SIG-M5 (cell line): ENCODE results near the gene DISC1.
A peak's percentile ranks its signal among the peaks of the same experiment; 100 is the strongest.
"Not testable (repeated sequence)": the region's sequence is repeated elsewhere in the genome, so short reads cannot be mapped to it uniquely, and the experiment has no call there.

Source experiments
- DNase-seq: peaks from one replicate; lab custom pipeline; 2025; lab: John Stamatoyannopoulos, UW

DISC1 gene

GRCh38 chr1:231626535-231626950 is at the start of gene DISC1:
DISC1 (plus strand) TSS chr1:231626790; CDS start chr1:231626868, 78 bp downstream.
- DNase-seq = peak; percentile 69

- no peak for DNase-seq
Observed at GRCh38 chr1:231576804-231577718, 49.5 kb upstream of the DISC1 start.

DNA sequence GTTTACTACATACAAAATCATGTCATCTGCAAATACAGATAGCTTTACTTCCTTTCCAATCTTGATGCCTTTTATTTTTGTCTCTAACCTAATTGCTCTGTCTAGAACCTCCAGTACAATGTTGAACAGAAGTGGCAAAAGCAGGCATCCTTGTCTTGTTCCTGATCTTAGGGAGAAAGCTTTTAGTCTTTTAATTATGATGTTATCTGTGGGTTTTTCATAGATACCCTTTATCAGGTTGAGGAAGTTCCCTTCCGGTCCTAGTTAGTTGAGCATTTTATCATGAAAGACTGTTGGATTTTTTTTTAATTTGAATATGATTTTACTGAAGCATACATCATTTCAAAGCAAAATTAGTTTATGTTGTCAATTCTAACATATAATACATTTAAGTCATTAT is 45.7 kb upstream of the DISC1 start:
- DNase-seq = no peak

- DNase-seq = no peak
Observed at GRCh38 chr1:231581859-231582258, 44.7 kb upstream of the DISC1 start.

GRCh38 chr1:231583376-231583775 is 43.2 kb upstream of the DISC1 start:
- no peak for DNase-seq

GRCh38 chr1:231584117-231584516 is 42.5 kb upstream of the DISC1 start:
- DNase-seq = no peak

- no peak for DNase-seq
Observed at GRCh38 chr1:231584921-231585320, 41.7 kb upstream of the DISC1 start.

GRCh38 chr1:231590453-231591198 is 36.0 kb upstream of the DISC1 start:
- peak; percentile 30 for DNase-seq

DNA sequence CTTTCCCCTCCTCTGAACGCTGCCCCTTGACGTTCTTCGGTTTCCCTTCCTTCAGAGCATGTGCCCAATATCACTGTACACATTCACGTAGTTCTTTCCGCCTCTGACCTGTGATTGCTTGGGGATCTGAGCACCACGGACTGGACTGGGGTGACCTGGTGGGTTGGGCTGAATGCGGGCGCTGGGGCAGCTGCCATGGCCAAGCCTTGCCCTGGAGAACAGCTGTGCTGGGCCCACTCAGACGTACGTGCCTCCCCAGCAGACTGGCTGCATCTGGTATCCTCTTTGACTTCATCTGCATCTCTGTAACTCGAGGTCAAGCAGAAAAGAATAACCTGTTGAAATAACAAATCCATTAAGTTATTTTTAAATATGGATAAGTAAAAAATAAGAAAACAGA is 35.1 kb upstream of the DISC1 start:
- no peak for DNase-seq

DNA sequence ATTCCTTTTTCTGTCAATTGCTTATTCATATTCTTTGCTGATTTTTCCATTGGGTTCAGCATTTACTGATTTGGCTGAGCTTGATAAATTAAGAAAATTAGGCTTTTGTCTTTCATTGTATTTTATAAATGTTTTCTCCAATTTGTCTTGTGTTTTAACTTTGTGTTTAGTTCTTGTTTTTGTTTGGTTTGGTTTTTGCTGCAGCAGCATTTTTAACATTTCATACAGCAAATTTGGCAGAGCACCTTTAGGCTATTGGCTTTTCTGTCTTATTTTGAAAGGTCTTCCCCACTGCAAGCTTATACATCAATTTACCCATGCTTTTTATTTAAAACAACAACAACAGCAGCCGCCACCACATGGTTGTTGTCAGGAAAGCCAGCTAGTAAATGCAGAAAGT is 33.8 kb upstream of the DISC1 start:
- DNase-seq = no peak

- not testable (repeated sequence) for DNase-seq
Observed at GRCh38 chr1:231593264-231593663, 33.3 kb upstream of the DISC1 start.

DNA sequence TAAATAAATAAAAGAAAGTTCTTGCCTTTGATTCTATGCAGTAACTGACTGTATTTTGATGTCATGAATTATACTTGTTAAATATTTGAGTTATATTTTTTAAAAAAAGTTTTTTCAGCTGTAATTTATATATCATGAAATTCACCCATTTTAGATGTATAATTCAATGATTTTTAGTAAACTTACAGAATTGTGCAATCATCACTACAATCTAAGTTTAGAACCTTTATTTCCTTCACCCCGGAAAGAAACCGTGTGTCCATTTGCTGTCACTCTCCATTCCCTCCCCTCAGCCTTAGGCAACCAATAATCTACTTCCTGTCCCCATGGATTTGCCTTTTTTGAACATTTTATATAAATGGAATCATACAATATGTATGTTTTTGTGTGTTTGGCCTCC is 32.5 kb upstream of the DISC1 start:
- DNase-seq = no peak

DNA sequence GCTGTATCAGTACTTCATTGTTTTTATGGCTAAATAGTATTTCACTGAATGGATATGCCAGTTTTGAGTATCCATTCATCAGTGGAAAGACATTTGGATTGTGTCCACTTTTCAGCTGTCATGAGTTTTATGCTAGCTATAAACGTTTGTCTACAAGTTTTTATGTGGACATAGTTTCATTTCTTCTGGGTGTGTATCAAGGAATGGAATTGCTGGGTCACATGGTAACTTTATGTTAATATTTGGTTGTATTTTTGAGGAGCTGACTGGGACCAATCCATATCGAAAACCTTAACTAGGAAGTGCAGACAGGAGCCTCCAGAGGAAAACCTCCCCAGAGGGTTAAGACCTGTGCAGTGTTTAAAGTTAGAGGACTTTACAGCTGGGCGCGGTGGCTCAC is 31.8 kb upstream of the DISC1 start:
- no peak for DNase-seq

GRCh38 chr1:231596337-231596791 is 30.2 kb upstream of the DISC1 start:
- DNase-seq = no peak

DNA sequence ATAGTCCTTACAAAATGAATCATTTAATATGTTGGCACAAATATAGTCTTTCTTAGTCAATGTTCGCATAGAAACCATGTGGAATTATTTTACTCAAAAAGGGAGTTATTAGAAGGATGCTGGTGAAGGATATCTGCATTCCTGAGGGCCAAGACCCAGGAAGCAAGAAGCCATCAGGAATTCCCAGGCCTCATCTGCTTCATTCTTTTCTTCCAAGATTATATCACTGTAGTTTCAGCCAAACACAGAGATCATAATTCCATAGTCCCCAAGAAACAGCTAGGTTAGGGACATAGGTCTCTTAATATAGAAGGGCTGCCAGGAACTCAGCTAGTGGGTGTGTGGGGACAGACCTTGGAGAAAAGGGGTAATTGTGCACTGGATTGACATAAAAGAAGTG is 28.6 kb upstream of the DISC1 start:
- no peak for DNase-seq

DNA sequence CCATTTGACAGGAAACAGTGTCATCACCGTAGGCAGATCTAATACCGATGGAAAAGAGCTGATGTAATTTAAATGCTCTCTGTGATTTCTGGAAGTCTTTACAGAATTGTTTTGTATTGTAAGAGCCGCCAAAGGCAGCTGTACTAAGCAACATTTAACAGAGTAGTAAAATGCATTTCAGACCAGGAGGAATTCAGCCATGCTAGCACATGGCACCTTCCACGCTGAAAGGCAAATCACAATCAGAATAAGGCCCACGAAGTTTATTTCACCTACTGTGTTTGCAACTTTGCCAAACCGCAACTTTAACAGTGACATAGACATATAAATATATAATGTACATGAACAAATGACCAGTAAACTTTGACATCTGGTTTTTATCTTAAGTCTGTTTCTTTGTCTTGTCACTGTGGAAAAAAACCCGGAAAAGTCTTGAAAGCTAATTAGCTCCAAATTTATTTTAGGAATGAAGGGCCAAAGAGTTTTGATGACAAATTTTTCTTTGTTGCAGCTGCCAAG is 26.1 kb upstream of the DISC1 start:
- no peak for DNase-seq

GRCh38 chr1:231601824-231602672 is 24.5 kb upstream of the DISC1 start:
- no peak for DNase-seq

DNA sequence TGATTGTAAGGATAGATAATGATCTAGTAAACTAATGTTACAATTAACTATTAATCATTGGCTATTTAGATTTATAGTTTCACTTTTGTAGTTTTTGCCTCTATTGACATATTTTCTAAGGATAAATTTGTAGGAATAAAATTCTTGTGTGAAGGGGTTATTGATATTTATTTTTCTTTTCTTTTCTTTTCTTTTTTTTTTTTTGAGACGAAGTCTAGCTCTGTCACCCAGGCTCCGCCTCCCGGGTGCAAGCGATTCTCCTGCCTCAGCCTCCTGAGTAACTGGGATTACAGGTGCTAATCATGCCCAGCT is 24.0 kb upstream of the DISC1 start:
- no peak for DNase-seq

- DNase-seq = peak; percentile 46
Observed at GRCh38 chr1:231603598-231604275, 22.9 kb upstream of the DISC1 start.

DNA sequence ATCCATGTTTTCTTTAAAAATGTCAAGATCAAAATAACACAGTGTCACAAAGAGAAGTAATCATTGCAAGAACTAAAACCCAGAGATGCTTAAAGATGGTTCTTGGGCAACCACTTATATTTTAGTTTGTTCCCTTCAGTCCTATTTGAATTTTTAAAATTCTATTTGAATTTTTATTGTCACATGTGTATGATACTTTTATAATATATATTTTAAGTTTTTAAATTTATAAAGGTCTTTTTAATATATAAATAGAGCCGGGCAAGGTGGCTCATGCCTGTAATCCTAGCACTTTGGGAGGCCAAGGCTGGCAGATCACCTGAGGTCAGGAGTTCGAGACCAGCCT is 22.3 kb upstream of the DISC1 start:
- DNase-seq = no peak
